ENCODE results near the gene TNNI2.

TNNI2 gene

DNA sequence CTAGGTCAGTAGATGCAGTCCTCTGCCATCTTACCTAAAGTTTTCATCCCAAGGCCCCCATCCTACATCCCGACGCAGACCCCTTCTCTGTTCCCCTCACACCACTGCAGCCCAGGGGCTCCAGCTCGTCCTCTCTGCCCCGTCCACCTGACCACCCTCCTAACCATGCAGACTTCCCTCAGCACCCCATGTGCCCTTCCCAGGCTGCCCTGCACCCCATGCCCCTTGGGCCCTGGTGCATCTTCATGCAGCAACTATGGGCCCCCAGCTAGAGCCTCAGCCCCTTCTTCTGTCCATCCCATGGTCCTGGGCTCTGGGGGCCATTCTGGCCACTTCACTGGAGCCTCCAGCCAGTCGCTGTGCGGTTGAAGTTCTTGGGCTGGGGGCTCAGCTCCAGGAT lies 50.0 kb downstream of the TNNI2 start:
- no peak for DNase-seq (ENCODE audit: low read depth in 2 of 2)

DNA sequence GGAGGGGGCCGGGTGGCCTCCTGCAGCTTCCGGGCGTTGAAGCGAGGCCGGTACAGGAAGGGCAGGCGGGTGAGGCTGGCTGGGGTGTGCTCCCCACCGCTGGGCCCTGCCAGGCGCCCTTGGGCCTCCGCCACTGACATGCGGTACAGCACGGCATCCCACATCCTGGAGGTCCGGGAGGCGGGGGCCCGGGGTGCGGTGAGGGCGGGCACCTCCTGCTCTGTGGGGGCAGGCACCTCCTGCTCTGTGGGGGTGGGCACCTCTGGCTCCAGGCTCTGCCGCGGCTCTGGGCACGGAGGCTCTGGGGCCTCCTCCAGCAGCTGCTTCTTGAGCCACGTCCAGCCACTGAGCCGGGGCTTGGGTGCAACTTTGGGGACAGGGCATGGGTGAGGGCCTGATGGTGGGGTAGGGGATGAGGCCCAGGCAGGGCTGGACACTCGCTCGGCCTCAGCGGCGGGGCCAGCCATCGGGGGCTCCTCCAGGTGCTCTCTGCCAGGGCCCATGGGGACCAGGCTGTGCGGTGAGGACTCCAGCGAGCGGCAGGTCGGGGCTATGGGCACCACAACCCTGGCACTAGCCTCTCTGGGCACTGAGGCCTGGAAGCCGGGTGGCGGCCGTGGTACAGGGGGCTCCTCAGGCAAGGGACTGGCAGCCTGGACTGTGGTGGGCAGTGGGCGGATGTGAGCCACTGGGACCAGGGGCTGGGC lies 50.6 kb downstream of the TNNI2 start:
- peak; percentile 52 to 77 for DNase-seq (ENCODE audit: low read depth in 2 of 2)

DNA sequence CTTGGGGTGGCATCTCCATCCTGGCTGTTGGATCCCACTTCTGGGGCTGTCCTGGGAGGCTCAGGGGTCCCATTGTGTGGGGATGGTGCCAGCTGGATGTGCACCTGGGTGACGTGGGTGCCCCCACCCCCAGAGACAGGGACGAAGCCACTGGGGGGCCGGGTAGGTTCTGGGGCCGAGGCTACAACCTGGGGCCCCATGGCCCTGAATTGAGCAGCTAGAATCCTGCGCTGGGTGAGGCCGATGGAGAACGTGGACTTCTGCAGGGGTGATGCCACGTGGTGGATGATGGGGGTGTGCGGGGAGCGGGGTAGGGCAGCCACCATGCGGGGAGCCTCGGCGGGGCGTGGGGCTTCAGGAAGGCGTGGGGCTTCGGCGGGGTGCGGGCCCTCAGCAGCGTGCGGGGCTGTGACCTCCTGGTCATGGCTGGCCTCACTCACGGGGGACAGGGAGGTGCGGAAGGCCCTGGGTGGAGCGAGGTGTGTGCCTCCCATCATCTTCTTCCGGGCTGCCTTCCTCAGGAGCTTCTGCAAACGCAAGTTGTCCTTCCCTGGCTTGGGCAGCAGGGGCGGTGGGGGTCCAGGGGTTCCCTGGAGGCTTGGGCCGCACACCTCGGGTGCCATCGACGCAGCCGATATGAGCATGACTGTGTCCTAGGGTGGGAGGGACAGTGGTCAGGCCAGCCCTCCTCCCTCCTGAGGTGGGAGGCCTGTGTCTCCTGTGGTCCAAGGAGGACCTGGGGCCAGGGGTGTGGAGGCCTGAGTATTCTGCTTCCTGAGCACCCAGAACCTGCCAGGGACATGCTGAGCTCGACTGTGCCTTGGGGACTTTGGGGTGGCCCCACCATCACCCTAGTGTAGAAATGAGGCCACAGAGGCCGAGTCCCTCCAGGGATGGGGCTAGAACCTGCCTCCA lies 51.4 kb downstream of the TNNI2 start:
- no peak for DNase-seq (ENCODE audit: low read depth in 2 of 2)
